GM10248 (cell line): Measurements from ENCODE around the gene RAB18.

ENCODE experiments used
- CTCF ChIA-PET: fragments of 300-600 bp; sonication (Branson Sonifier 250); formaldehyde crosslinking; extraction: SDS; loops from one replicate; lab custom pipeline; 2021; ENCODE audit warnings: antibody characterized with exemption; lab: Yijun Ruan, JAX
- POLR2A ChIA-PET: fragments of 350-650 bp; sonication (Branson Sonifier 250); formaldehyde crosslinking; extraction: SDS; loops from one replicate; lab custom pipeline; 2020; ENCODE audit warnings: antibody characterized with exemption; lab: Yijun Ruan, JAX
- DNase-seq: peaks from one replicate; pipeline ENCODE4 v3.0.0; 2012; ENCODE audit errors: extremely low spot score
- TF ChIP-seq, protein P1 (sequence below): IDR thresholded peaks from 2 replicates; pipeline ENCODE4 v1.5.1; 2012; ENCODE audit warnings: mild to moderate bottlenecking, low read depth; ENCODE audit errors: extremely low read depth, missing control alignments, control extremely low read depth

RAB18 gene

GRCh38 chr10:27514243-27514642 is 10.1 kb downstream of the RAB18 start:
- CTCF ChIA-PET: interaction anchor here (1.3 kb wide), 1 partner anchor 31 kb away, joined by 3 read pairs; no protein-coding TSS in a partner anchor

GRCh38 chr10:27518261-27518660 is 14.2 kb downstream of the RAB18 start:
- no peak for DNase-seq
- TF ChIP-seq, protein P1, sequence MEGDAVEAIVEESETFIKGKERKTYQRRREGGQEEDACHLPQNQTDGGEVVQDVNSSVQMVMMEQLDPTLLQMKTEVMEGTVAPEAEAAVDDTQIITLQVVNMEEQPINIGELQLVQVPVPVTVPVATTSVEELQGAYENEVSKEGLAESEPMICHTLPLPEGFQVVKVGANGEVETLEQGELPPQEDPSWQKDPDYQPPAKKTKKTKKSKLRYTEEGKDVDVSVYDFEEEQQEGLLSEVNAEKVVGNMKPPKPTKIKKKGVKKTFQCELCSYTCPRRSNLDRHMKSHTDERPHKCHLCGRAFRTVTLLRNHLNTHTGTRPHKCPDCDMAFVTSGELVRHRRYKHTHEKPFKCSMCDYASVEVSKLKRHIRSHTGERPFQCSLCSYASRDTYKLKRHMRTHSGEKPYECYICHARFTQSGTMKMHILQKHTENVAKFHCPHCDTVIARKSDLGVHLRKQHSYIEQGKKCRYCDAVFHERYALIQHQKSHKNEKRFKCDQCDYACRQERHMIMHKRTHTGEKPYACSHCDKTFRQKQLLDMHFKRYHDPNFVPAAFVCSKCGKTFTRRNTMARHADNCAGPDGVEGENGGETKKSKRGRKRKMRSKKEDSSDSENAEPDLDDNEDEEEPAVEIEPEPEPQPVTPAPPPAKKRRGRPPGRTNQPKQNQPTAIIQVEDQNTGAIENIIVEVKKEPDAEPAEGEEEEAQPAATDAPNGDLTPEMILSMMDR: no peak
- ChIA-PET CTCF (interaction anchor here (1.2 to 2.0 kb wide), 2 partner anchors 9 to 14 kb away, joined by 3 to 12 read pairs; partner anchors contain the start of gene RAB18), POLR2A (no interaction called here)

More at GRCh38 chr10:27514243-27514642, 10.1 kb downstream of the RAB18 start:
- POLR2A ChIA-PET: no interaction called here
- TF ChIP-seq, protein P1: no peak
- DNase-seq: no peak

- ChIA-PET CTCF (interaction anchor here (1.0 to 2.2 kb wide), 6 partner anchors 9 to 213 kb away, joined by 3 to 10 read pairs (median 4); partner anchors contain the start of gene RAB18), POLR2A (no interaction called here)
- no peak for DNase-seq
- TF ChIP-seq, protein P1: no peak
These were observed 21.7 kb downstream of the RAB18 start for GRCh38 chr10:27525819-27526218.

DNA sequence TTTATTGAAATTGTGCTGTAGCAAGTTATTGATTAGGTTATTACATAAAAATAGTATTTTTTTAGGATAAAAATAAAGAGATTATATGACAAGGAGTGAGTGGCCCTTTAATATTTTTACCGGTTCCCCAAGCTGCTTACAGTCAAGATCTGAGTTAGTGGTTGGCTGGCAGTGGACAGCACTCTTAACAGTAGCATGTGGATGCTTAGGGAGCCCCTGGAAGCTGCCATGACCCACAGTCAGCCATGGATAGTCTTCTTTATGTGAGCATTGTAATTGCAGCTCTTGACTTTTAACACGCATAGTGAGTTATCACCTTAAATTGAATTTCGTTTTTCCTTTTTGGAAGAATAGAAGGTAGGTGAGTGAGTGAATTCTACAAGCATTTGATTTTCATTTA is 22.1 kb downstream of the RAB18 start:
- ChIA-PET POLR2A (no interaction called here), CTCF (interaction anchor here (0.9 to 2.2 kb wide), 5 partner anchors 8 to 31 kb away, joined by 3 to 10 read pairs (median 4); partner anchors contain the start of gene RAB18)
- DNase-seq: no peak
- TF ChIP-seq, protein P1: no peak

DNA sequence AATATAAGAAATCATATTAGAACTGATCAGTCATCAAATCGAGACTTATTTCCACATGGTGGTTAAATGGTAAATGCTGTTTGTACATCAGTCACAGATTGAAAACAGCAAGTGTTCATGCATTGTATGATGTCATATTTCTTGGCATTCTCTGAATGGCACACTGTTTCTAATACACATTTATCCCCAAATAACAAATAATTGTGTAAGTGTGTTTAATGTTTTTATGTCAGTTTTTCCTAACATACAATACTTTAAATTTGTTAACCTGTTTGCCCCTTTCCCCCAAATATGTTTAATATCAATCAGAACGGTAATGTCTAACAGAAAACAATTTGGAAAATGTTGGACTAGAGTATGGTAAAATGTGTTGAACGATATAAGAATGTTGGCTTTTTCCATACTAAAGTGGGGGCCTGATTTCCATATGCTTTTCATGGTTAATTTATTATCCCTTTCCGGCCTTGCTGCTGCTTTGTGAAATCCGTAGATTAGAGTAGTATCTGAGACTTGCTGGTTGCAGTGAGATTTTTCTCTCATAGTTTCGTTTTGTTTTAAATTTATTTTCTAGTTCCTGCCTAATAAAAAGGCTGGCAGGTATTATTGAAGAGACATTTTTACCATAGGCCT is 23.7 kb downstream of the RAB18 start:
- no peak for DNase-seq
- ChIA-PET CTCF (interaction anchor here (1.4 kb wide), 1 partner anchor 13 kb away, joined by 5 read pairs; no protein-coding TSS in a partner anchor), POLR2A (no interaction called here)
- TF ChIP-seq, protein P1: no peak

- TF ChIP-seq, protein P1: no peak
- DNase-seq: no peak
- ChIA-PET POLR2A (no interaction called here), CTCF (interaction anchor here (1.3 to 1.4 kb wide), 2 partner anchors 12 to 25 kb away, joined by 5 to 6 read pairs; partner anchors contain the start of gene RAB18)
These were observed 25.1 kb downstream of the RAB18 start for GRCh38 chr10:27529010-27529783.
